AG04449 (cell line): ENCODE results near the gene ENAH.

ENCODE experiments used
- CTCF ChIA-PET: fragments of 350-600 bp; formaldehyde crosslinking; extraction: SDS; loops from one replicate; lab custom pipeline; 2021; ENCODE audit warnings: antibody characterized with exemption; lab: Yijun Ruan, JAX
- POLR2A ChIA-PET: fragments of 400-600, 350-600 bp; formaldehyde crosslinking; extraction: SDS; loops from one replicate; lab custom pipeline; 2020; ENCODE audit warnings: antibody characterized with exemption, inconsistent platforms; lab: Yijun Ruan, JAX
- DNase-seq: peaks from one replicate; pipeline ENCODE4 v3.0.0-alpha.2; 2010; ENCODE audit warnings: low read depth, low spot score
- H3K4me3 ChIP-seq: 2 replicates; pipeline ENCODE4 v1.5.1; 2011; ENCODE audit warnings: low read depth, mild to moderate bottlenecking, control low read depth, low read length
- TF ChIP-seq, protein P1 (sequence below): IDR thresholded peaks from one replicate; pipeline ENCODE4 v1.5.1; 2011; ENCODE audit warnings: mild to moderate bottlenecking, moderate library complexity, low read length, control low read depth, inconsistent platforms; ENCODE audit not compliant: insufficient read depth; ENCODE audit errors: missing control alignments

Gene ENAH

GRCh38 chr1:225667362-225667761 lies 14.4 kb upstream of the ENAH start:
- TF ChIP-seq, protein P1, sequence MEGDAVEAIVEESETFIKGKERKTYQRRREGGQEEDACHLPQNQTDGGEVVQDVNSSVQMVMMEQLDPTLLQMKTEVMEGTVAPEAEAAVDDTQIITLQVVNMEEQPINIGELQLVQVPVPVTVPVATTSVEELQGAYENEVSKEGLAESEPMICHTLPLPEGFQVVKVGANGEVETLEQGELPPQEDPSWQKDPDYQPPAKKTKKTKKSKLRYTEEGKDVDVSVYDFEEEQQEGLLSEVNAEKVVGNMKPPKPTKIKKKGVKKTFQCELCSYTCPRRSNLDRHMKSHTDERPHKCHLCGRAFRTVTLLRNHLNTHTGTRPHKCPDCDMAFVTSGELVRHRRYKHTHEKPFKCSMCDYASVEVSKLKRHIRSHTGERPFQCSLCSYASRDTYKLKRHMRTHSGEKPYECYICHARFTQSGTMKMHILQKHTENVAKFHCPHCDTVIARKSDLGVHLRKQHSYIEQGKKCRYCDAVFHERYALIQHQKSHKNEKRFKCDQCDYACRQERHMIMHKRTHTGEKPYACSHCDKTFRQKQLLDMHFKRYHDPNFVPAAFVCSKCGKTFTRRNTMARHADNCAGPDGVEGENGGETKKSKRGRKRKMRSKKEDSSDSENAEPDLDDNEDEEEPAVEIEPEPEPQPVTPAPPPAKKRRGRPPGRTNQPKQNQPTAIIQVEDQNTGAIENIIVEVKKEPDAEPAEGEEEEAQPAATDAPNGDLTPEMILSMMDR, result no peak
- no peak for DNase-seq
- ChIA-PET CTCF (interaction anchor here (1.6 kb wide), 1 partner anchor 105 kb away, joined by 5 read pairs; no protein-coding TSS in a partner anchor), POLR2A (no interaction called here)
- H3K4me3 ChIP-seq, result no peak overlapping the region

DNA sequence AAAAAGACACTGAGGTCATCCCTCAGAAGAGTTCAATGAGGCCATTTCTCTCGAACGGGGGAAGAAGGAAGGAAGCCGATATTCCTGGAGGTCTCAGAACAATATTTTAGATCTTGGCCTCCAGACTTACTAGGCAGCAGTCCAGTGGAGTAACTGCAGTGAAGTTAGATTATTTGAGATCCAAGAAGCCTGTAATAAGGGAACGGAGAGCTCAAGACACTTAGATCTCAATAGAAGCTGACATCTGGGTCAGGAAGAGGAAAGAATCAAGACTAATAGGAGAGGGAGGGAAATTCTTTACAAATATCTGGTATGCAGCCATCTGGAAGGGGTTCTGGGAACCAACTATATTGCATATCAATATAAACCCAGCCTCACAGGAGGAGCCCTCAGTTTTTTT lies 13.6 kb upstream of the ENAH start:
- ChIA-PET POLR2A (no interaction called here), CTCF (interaction anchor here (1.6 kb wide), 1 partner anchor 106 kb away, joined by 5 read pairs; no protein-coding TSS in a partner anchor)
- no peak overlapping the region for H3K4me3 ChIP-seq
- TF ChIP-seq, protein P1, result no peak
- DNase-seq, result no peak

DNA sequence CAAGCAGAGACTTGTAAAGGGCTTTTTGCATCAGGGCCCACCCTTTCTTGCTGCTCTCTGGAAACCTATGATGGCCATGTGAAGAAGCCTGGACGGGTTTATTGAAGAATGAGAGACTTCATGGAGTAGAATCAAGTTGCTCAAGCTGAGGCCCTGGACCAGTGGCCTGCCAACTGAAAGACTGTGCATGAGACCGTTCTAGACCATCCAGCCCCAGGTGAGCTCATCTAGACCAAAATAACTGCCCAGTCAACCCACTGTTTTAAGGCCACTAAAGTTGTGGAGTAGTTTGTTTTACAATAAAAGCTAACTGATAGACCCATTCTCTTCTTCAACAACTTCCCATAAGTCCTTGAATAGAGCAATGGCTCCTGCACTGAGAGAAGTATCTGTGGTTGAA lies 11.8 kb upstream of the ENAH start:
- TF ChIP-seq, protein P1, result no peak
- H3K4me3 ChIP-seq, result no peak overlapping the region
- DNase-seq, result no peak
- ChIA-PET CTCF (interaction anchor here (1.8 kb wide), 1 partner anchor 113 kb away, joined by 4 read pairs; the partner anchor contains the start of gene SRP9), POLR2A (no interaction called here)

- DNase-seq, result no peak
- no peak overlapping the region for H3K4me3 ChIP-seq
- TF ChIP-seq, protein P1, result no peak
- ChIA-PET POLR2A (no interaction called here), CTCF (interaction anchor here (0.8 to 1.5 kb wide), 3 partner anchors 9 to 111 kb away, joined by 3 read pairs; no protein-coding TSS in a partner anchor)
These were observed 9.2 kb upstream of the ENAH start for GRCh38 chr1:225662155-225662554.

GRCh38 chr1:225660544-225660946 lies 7.6 kb upstream of the ENAH start:
- CTCF ChIA-PET, result interaction anchor here (1.0 to 1.4 kb wide), 3 partner anchors 33 to 186 kb away, joined by 3 to 5 read pairs (median 4); no protein-coding TSS in a partner anchor
- H3K4me3 ChIP-seq, result no peak overlapping the region
- TF ChIP-seq, protein P1, result no peak
- no peak for DNase-seq
- POLR2A ChIA-PET, result no interaction called here

- TF ChIP-seq, protein P1, result no peak
- no peak overlapping the region for H3K4me3 ChIP-seq
- ChIA-PET CTCF (interaction anchor here (0.9 to 1.2 kb wide), 3 partner anchors 11 to 120 kb away, joined by 3 to 7 read pairs (median 6); partner anchors contain the start of gene SRP9), POLR2A (interaction anchor here (0.8 to 1.2 kb wide), 4 partner anchors 33 to 114 kb away, joined by 3 to 9 read pairs (median 4); no protein-coding TSS in a partner anchor)
- DNase-seq, result peak; percentile 34
These were observed 5.1 kb upstream of the ENAH start for GRCh38 chr1:225658041-225658440.
